Loucy (cell line): ENCODE results near the gene MYH13.

Source experiments
- H2AFZ ChIP-seq: fragments of 200-600 bp; sonication (generic); 2 replicates; pipeline ENCODE4 v1.6.0; 2016; ENCODE audit warnings: antibody characterized with exemption, mild to moderate bottlenecking, low read length, moderate library complexity
- H3F3A ChIP-seq: fragments of 200-600 bp; 2 replicates; pipeline ENCODE4 v1.6.0; 2016; ENCODE audit warnings: antibody characterized with exemption, low read depth, mild to moderate bottlenecking
- H3K27me3 ChIP-seq: fragments of 200-600 bp; sonication (generic); 2 replicates; pipeline ENCODE4 v1.6.1; 2014; ENCODE audit warnings: low read length, mild to moderate bottlenecking; ENCODE audit not compliant: insufficient read depth, poor library complexity, severe bottlenecking
- H3K36me3 ChIP-seq: fragments of 200-600 bp; sonication (generic); 2 replicates; pipeline ENCODE4 v1.6.1; 2016; ENCODE audit warnings: low read length; ENCODE audit not compliant: insufficient read depth
- H3K4me1 ChIP-seq: fragments of 200-600 bp; sonication (generic); 2 replicates; pipeline ENCODE4 v1.5.1; 2014; ENCODE audit warnings: low read length, mild to moderate bottlenecking; ENCODE audit not compliant: insufficient read depth, poor library complexity, severe bottlenecking
- H3K4me2 ChIP-seq: fragments of 200-600 bp; sonication (generic); 2 replicates; pipeline ENCODE4 v1.6.0; 2014; ENCODE audit warnings: antibody characterized with exemption, low read length, low read depth, mild to moderate bottlenecking; ENCODE audit not compliant: poor library complexity, severe bottlenecking
- H3K4me3 ChIP-seq: fragments of 200-600 bp; sonication (generic); 2 replicates; pipeline ENCODE4 v1.5.1; 2014; ENCODE audit warnings: low read length, mild to moderate bottlenecking, mixed read lengths; ENCODE audit not compliant: poor library complexity, severe bottlenecking
- H3K79me2 ChIP-seq: fragments of 200-600 bp; sonication (generic); 2 replicates; pipeline ENCODE4 v1.6.1; 2014; ENCODE audit warnings: low read length; ENCODE audit not compliant: insufficient read depth
- H3K9ac ChIP-seq: fragments of 200-600 bp; sonication (generic); 2 replicates; pipeline ENCODE4 v1.6.0; 2014; ENCODE audit warnings: mild to moderate bottlenecking, low read depth, low read length, moderate library complexity; ENCODE audit not compliant: poor library complexity, severe bottlenecking
- H3K9me2 ChIP-seq: fragments of 200-600 bp; sonication (generic); replicated peaks from 2 replicates; pipeline ENCODE4 v1.6.1; 2016; ENCODE audit warnings: low read depth, low read length, mixed read lengths
- H3K9me3 ChIP-seq: fragments of 200-600 bp; sonication (generic); 2 replicates; pipeline ENCODE4 v1.6.1; 2014; ENCODE audit warnings: mild to moderate bottlenecking, antibody characterized with exemption, low read length, low read depth; ENCODE audit not compliant: insufficient read depth
- H4K20me1 ChIP-seq: fragments of 200-600 bp; sonication (generic); 2 replicates; pipeline ENCODE4 v1.6.0; 2014; ENCODE audit warnings: antibody characterized with exemption, low read length, mild to moderate bottlenecking; ENCODE audit not compliant: insufficient read depth, poor library complexity, severe bottlenecking
- EZH2phosphoT487 ChIP-seq: fragments of 200-600 bp; IDR thresholded peaks from 2 replicates; pipeline ENCODE4 v1.6.1; 2018; ENCODE audit warnings: antibody characterized with exemption, mild to moderate bottlenecking, moderate library complexity, borderline replicate concordance
- TF ChIP-seq, protein P1 (sequence below): fragments of 200-600 bp; sonication (generic); conservative IDR thresholded peaks from 2 replicates; pipeline ENCODE4 v1.5.1; 2014; ENCODE audit warnings: mild to moderate bottlenecking, antibody characterized with exemption, low read length

The MYH13 gene

DNA sequence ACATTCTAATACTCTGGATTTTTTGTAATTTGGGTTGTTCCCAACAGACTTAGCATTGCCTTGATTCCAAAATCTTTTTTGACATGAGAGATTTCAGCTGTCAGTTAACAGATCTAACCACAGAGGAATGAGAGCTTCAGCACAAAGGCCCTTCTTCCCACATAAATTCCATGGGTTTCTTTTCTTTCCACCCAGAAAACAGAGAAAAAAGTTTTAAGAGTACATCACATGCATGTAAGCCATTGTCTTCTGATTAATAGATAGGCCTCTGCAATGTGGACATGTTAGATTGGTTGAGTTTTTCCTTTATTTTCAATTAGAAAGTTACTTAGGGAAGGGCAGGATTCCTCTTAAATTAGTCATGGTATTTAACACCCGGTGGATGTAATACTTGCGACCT is 48.0 kb upstream of the MYH13 start:
- TF ChIP-seq, protein P1, sequence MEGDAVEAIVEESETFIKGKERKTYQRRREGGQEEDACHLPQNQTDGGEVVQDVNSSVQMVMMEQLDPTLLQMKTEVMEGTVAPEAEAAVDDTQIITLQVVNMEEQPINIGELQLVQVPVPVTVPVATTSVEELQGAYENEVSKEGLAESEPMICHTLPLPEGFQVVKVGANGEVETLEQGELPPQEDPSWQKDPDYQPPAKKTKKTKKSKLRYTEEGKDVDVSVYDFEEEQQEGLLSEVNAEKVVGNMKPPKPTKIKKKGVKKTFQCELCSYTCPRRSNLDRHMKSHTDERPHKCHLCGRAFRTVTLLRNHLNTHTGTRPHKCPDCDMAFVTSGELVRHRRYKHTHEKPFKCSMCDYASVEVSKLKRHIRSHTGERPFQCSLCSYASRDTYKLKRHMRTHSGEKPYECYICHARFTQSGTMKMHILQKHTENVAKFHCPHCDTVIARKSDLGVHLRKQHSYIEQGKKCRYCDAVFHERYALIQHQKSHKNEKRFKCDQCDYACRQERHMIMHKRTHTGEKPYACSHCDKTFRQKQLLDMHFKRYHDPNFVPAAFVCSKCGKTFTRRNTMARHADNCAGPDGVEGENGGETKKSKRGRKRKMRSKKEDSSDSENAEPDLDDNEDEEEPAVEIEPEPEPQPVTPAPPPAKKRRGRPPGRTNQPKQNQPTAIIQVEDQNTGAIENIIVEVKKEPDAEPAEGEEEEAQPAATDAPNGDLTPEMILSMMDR = no peak
- TF ChIP-seq EZH2phosphoT487 = no peak
- Histone ChIP-seq H3K27me3 (no peaks in the 10 kb centered on the region), H3K9me3 (no peaks in the 10 kb centered on the region), H3K4me2 (no peak overlapping the region), H3K9ac (no peak overlapping the region), H3K4me1 (no peaks in the 10 kb centered on the region), H3K36me3 (no peaks in the 10 kb centered on the region), H3F3A (no peaks in the 10 kb centered on the region), H3K9me2 (no peaks in the 10 kb centered on the region), H2AFZ (no peak overlapping the region), H3K4me3 (no peak overlapping the region), H4K20me1 (no peaks in the 10 kb centered on the region), H3K79me2 (no peaks in the 10 kb centered on the region)

DNA sequence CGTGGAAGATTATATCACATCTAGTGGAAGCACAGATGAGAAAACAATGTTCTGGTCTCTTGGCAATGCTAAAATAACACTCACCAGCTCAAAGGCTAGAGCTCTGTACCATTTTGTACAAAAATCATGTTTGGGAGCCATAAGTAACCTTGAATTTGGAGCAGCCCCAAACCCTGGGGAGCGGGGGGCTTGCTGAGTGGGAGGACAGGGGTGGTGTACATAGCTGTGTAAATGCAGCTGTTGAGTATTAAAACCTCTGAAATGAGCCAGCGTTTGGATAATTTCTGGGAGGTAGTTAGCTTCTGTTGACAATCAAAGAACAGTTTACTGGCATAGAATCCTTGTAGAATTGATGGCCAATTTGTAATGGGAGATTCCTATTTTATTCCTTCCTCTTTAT is 44.6 kb upstream of the MYH13 start:
- Histone ChIP-seq H3K4me1 (no peaks in the 10 kb centered on the region), H2AFZ (no peak overlapping the region), H3K36me3 (no peaks in the 10 kb centered on the region), H3K79me2 (no peaks in the 10 kb centered on the region), H3K9me2 (no peaks in the 10 kb centered on the region), H4K20me1 (no peaks in the 10 kb centered on the region), H3K4me3 (no peak overlapping the region), H3K9ac (no peak overlapping the region), H3K9me3 (no peaks in the 10 kb centered on the region), H3F3A (no peaks in the 10 kb centered on the region), H3K27me3 (no peaks in the 10 kb centered on the region), H3K4me2 (no peak overlapping the region)
- no peak for TF ChIP-seq EZH2phosphoT487

DNA sequence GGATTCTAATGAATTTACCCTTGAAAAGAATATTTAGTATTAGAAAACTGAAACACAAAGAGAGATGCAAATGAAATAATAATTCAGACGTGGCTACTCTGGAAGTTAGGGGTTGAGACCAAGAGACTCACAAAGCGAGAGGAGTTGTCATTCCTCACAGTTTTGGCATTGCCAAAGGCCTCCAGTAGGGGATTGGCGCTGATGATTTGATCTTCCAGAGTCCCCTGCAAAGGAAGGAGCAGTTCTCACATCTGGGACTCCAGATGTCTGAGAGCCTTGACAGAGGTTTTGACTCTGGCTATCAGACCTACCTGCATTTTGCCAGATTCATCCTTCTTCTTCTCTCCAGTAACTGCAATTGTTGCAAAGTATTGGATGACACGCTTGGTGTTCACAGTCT is 42.4 kb upstream of the MYH13 start:
- Histone ChIP-seq H4K20me1 (no peaks in the 10 kb centered on the region), H3K4me2 (no peak overlapping the region), H3K9me2 (no peaks in the 10 kb centered on the region), H3K9ac (no peak overlapping the region), H3K36me3 (no peaks in the 10 kb centered on the region), H3K4me1 (no peaks in the 10 kb centered on the region), H3K4me3 (no peak overlapping the region), H3F3A (no peaks in the 10 kb centered on the region), H3K79me2 (no peaks in the 10 kb centered on the region), H3K9me3 (no peaks in the 10 kb centered on the region), H2AFZ (no peak overlapping the region), H3K27me3 (no peaks in the 10 kb centered on the region)
- TF ChIP-seq, protein P1 = no peak
- TF ChIP-seq EZH2phosphoT487 = no peak

DNA sequence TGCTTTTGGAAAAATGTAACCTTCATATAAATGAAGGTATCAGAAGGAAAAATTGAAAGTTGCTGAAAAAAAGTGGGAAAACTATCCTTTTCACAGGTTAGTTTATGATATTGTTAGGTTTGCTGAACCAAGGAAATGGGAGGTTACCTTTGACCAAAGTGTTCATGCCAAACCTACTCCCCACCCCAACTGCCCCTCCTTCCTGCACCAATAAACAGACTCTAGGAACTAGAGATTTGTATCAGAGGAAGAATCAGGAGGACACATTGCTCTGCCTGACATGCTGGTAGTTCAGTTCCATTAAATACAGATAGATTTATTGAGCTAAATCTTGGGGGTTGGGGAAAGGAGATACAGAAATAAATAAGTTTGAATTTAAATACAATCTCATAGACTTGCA is 30.8 kb upstream of the MYH13 start:
- TF ChIP-seq EZH2phosphoT487 = no peak
- TF ChIP-seq, protein P1 = no peak
- Histone ChIP-seq H3K9me3 (no peaks in the 10 kb centered on the region), H3K9me2 (no peaks in the 10 kb centered on the region), H3F3A (no peaks in the 10 kb centered on the region), H3K4me1 (no peaks in the 10 kb centered on the region), H3K27me3 (no peaks in the 10 kb centered on the region), H3K9ac (no peak overlapping the region), H3K79me2 (no peaks in the 10 kb centered on the region), H3K4me3 (no peak overlapping the region), H3K4me2 (no peak overlapping the region), H3K36me3 (no peaks in the 10 kb centered on the region), H4K20me1 (no peaks in the 10 kb centered on the region), H2AFZ (no peak overlapping the region)
